ENCODE results near the gene B9D1. TPM values are rescaled to one million over a fixed set of nuclear protein-coding genes. Genes with fewer than 3 reads are reported as not detected.
A peak's percentile ranks its signal among the peaks of the same experiment; 100 is the strongest.

Gene B9D1
- total and polyA plus RNA-seq, 2 of the 13 experiments (the other 11 are each of a cell fraction or from before 2014, with no cell fraction given) = 27.7 to 31.1 TPM

DNA sequence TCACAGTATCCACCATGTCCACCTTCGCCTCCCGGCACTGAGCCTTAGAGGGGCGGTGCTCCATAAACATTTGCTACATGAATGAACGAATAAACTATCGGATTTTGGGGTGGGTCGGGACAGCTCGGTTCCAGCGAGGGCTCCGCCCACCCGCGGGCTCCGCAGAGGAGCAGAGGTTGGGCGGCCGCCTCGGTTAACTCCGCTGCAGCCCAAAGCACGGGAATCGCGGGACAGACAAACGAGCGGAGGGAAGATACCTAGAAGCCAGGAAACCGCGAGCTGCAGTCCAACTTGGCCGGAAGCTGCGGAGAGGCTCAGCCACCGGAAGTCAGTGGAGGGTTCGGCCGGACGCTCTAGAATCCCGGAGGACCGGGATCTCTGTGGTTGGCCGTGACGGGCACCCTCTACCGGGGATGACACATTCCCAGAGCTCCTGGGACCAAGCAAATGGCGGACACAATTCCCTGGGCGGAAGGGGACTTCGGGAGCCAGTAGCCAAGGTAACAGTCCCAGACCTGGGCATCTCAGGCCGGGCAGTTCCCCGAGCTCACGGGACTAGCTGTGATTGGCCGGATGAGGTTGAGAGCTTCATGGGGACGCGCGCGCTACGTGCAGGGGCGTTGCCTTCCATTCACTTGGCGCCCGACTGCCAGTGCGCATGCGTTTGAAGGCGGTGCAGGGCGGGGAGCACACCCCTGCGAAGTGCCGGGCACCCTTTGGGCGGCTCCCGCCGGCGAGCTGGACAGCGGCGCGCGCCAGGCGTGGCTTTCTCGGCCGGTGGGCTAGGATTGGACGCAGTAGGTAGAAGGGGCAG is 15.3 kb upstream of the B9D1 start (continued):
- peak; percentile 34; the same call in 1 of the 2 replicates for TF ChIP-seq KDM4B (CRISPR knock-in tag; IDR thresholded peaks at IDR 0.05)
- TF ChIP-seq GATA4 (IDR thresholded peaks at IDR 0.05; ENCODE audit: borderline replicate concordance, low read depth) = no peak
- TF ChIP-seq CREBL2 (CRISPR knock-in tag; IDR thresholded peaks at IDR 0.05; ENCODE audit: borderline replicate concordance) = no peak
- TF ChIP-seq MAFG (CRISPR knock-in tag; IDR thresholded peaks at IDR 0.05) = no peak
- TF ChIP-seq ZNF383 (CRISPR knock-in tag; IDR thresholded peaks at IDR 0.05; ENCODE audit: borderline replicate concordance) = no peak
- TF ChIP-seq HOMEZ (CRISPR knock-in tag; IDR thresholded peaks at IDR 0.05; ENCODE audit: low read depth) = no peak
- no peak for TF ChIP-seq MED13 (CRISPR knock-in tag; IDR thresholded peaks at IDR 0.05)
- no peak for TF ChIP-seq AGO1 (IDR thresholded peaks at IDR 0.05; ENCODE audit: low read depth, low read length, poor library complexity, severe bottlenecking)
- TF ChIP-seq, protein P1, sequence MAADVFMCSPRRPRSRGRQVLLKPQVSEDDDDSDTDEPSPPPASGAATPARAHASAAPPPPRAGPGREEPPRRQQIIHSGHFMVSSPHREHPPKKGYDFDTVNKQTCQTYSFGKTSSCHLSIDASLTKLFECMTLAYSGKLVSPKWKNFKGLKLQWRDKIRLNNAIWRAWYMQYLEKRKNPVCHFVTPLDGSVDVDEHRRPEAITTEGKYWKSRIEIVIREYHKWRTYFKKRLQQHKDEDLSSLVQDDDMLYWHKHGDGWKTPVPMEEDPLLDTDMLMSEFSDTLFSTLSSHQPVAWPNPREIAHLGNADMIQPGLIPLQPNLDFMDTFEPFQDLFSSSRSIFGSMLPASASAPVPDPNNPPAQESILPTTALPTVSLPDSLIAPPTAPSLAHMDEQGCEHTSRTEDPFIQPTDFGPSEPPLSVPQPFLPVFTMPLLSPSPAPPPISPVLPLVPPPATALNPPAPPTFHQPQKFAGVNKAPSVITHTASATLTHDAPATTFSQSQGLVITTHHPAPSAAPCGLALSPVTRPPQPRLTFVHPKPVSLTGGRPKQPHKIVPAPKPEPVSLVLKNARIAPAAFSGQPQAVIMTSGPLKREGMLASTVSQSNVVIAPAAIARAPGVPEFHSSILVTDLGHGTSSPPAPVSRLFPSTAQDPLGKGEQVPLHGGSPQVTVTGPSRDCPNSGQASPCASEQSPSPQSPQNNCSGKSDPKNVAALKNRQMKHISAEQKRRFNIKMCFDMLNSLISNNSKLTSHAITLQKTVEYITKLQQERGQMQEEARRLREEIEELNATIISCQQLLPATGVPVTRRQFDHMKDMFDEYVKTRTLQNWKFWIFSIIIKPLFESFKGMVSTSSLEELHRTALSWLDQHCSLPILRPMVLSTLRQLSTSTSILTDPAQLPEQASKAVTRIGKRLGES (CRISPR knock-in tag; IDR thresholded peaks at IDR 0.05; ENCODE audit: borderline replicate concordance) = no peak
- TF ChIP-seq CENPX (CRISPR knock-in tag; IDR thresholded peaks at IDR 0.05) = no peak
- no peak for TF ChIP-seq ZNF180 (CRISPR knock-in tag; IDR thresholded peaks at IDR 0.05; ENCODE audit: borderline replicate concordance, low read depth)
- TF ChIP-seq RBM39 (IDR thresholded peaks at IDR 0.05; ENCODE audit: low read depth, low read length, poor library complexity, severe bottlenecking) = no peak
- TF ChIP-seq FOXO4 (CRISPR knock-in tag; conservative IDR thresholded peaks at IDR 0.05) = no peak
- TF ChIP-seq GATAD1 (CRISPR knock-in tag; IDR thresholded peaks at IDR 0.05) = peak; percentile 89
- peak; percentile 73 for TF ChIP-seq MED8 (CRISPR knock-in tag; IDR thresholded peaks at IDR 0.05; ENCODE audit: insufficient replicate concordance)
- TF ChIP-seq NR1H2 (CRISPR knock-in tag; IDR thresholded peaks at IDR 0.05; ENCODE audit: borderline replicate concordance, low read depth) = no peak
- TF ChIP-seq, protein P2, sequence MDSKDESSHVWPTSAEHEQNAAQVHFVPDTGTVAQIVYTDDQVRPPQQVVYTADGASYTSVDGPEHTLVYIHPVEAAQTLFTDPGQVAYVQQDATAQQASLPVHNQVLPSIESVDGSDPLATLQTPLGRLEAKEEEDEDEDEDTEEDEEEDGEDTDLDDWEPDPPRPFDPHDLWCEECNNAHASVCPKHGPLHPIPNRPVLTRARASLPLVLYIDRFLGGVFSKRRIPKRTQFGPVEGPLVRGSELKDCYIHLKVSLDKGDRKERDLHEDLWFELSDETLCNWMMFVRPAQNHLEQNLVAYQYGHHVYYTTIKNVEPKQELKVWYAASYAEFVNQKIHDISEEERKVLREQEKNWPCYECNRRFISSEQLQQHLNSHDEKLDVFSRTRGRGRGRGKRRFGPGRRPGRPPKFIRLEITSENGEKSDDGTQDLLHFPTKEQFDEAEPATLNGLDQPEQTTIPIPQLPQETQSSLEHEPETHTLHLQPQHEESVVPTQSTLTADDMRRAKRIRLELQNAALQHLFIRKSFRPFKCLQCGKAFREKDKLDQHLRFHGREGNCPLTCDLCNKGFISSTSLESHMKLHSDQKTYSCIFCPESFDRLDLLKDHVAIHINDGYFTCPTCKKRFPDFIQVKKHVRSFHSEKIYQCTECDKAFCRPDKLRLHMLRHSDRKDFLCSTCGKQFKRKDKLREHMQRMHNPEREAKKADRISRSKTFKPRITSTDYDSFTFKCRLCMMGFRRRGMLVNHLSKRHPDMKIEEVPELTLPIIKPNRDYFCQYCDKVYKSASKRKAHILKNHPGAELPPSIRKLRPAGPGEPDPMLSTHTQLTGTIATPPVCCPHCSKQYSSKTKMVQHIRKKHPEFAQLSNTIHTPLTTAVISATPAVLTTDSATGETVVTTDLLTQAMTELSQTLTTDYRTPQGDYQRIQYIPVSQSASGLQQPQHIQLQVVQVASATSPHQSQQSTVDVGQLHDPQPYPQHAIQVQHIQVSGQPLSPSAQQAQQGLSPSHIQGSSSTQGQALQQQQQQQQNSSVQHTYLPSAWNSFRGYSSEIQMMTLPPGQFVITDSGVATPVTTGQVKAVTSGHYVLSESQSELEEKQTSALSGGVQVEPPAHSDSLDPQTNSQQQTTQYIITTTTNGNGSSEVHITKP (CRISPR knock-in tag; IDR thresholded peaks at IDR 0.05; ENCODE audit: low read depth) = 0 out of 2 replicates have a peak, but pooled peaks have one; percentile 73
- TF ChIP-seq ZKSCAN1 (IDR thresholded peaks at IDR 0.05; ENCODE audit: low read length) = no peak
- no peak for TF ChIP-seq HNRNPUL1 (IDR thresholded peaks at IDR 0.05; ENCODE audit: low read depth, low read length)
